GM23248 (cell line): Measurements from ENCODE around the gene CNOT3. TPM values are rescaled to one million over a fixed set of nuclear protein-coding genes. Genes with fewer than 3 reads are reported as not detected.

Source experiments
- DNase-seq: peaks from one replicate; pipeline ENCODE4 v3.0.0-alpha.2; 2015
- H2AFZ ChIP-seq: fragments of 200-600 bp; sonication (generic); 2 replicates; pipeline ENCODE4 v1.6.1; 2016; ENCODE audit warnings: antibody characterized with exemption
- H3F3A ChIP-seq: fragments of 200-600 bp; sonication (generic); 2 replicates; pipeline ENCODE4 v1.6.1; 2016; ENCODE audit warnings: mild to moderate bottlenecking, antibody characterized with exemption, mixed run types; ENCODE audit not compliant: insufficient read depth
- H3K27ac ChIP-seq: fragments of 200-600 bp; sonication (generic); 2 replicates; pipeline ENCODE4 v1.5.1; 2016; ENCODE audit warnings: mild to moderate bottlenecking
- H3K27me3 ChIP-seq: fragments of 200-600 bp; sonication (generic); replicated peaks from 2 replicates; pipeline ENCODE4 v1.6.1; 2016; ENCODE audit warnings: mild to moderate bottlenecking; ENCODE audit not compliant: insufficient read depth
- H3K36me3 ChIP-seq: fragments of 200-600 bp; sonication (generic); 2 replicates; pipeline ENCODE4 v1.6.1; 2016; ENCODE audit warnings: low read depth, mild to moderate bottlenecking
- H3K4me1 ChIP-seq: fragments of 200-600 bp; sonication (generic); 2 replicates; pipeline ENCODE4 v1.6.1; 2016; ENCODE audit warnings: mild to moderate bottlenecking; ENCODE audit not compliant: insufficient read depth
- H3K4me2 ChIP-seq: fragments of 200-600 bp; sonication (generic); one replicate; pipeline ENCODE4 v1.6.1; 2016; ENCODE audit warnings: mild to moderate bottlenecking; ENCODE audit not compliant: unreplicated experiment
- H3K4me3 ChIP-seq: fragments of 200-600 bp; sonication (generic); 2 replicates; pipeline ENCODE4 v1.5.1; 2016; ENCODE audit warnings: mild to moderate bottlenecking
- H3K79me2 ChIP-seq: fragments of 200-600 bp; sonication (generic); 2 replicates; pipeline ENCODE4 v1.6.1; 2016; ENCODE audit warnings: mild to moderate bottlenecking; ENCODE audit not compliant: insufficient read depth
- H3K9ac ChIP-seq: fragments of 200-600 bp; sonication (generic); 2 replicates; pipeline ENCODE4 v1.6.1; 2016; ENCODE audit warnings: mild to moderate bottlenecking
- H3K9me2 ChIP-seq: fragments of 200-600 bp; sonication (generic); 2 replicates; pipeline ENCODE4 v1.6.1; 2016; ENCODE audit warnings: mixed run types, mild to moderate bottlenecking, moderate library complexity; ENCODE audit not compliant: insufficient read depth
- H3K9me3 ChIP-seq: fragments of 200-600 bp; sonication (generic); one replicate; pipeline ENCODE4 v1.6.1; 2017; ENCODE audit warnings: low read depth
- H4K20me1 ChIP-seq: fragments of 200-600 bp; sonication (generic); 2 replicates; pipeline ENCODE4 v1.6.0; 2016; ENCODE audit not compliant: insufficient read depth
- EZH2 ChIP-seq: fragments of 200-600 bp; sonication (generic); IDR thresholded peaks from 2 replicates; pipeline ENCODE4 v1.6.1; 2018; ENCODE audit warnings: antibody characterized with exemption, mild to moderate bottlenecking; ENCODE audit not compliant: insufficient read depth, poor library complexity, severe bottlenecking
- EZH2phosphoT487 ChIP-seq: fragments of 200-600 bp; sonication (generic); IDR thresholded peaks from 2 replicates; pipeline ENCODE4 v1.6.1; 2018; ENCODE audit warnings: antibody characterized with exemption, moderate library complexity, mild to moderate bottlenecking, low read depth; ENCODE audit not compliant: insufficient read depth
- WGBS, 2 experiments: methylation state at CpG; one replicate each; pipeline ENCODE4 v1.1.6; 2015 to 2017; ENCODE audit warnings: low lambda C conversion rate in 2 of 2, low coverage in 1 of 2; ENCODE audit errors: missing lambda C conversion rate in 2 of 2; 5-methylcytosine and 5-hydroxymethylcytosine counted together
- in situ Hi-C: fragments of 300-500 bp; cut with MboI; formaldehyde crosslinking; loops from 2 replicates; pipeline ENCODE4 v1.15.0; 2020
- polyA plus RNA-seq: library from polyadenylated mRNA; unstranded; fragments of >200 nt; fragmentation: Nextera tagmentation; extraction: Ambion mirVana; gene quantifications from 2 replicates; pipeline ENCODE4 v1.2.1, GENCODE V29; 2016
- total RNA-seq: library from RNA; depleted of rRNA; stranded (reverse); fragments of >200 nt; shearing (Covaris generic); gene quantifications from 2 replicates; pipeline ENCODE4 v1.2.3, GENCODE V29; 2014

The CNOT3 gene
- total and polyA plus RNA-seq, 2 experiments from 2014 or later, result 8.9 to 19.4 TPM

GRCh38 chr19:54151362-54152035 lies 13.9 kb downstream of the CNOT3 start:
- H3K4me2 ChIP-seq, result no peak overlapping the region
- H3K27me3 ChIP-seq, result no peaks in the 10 kb centered on the region
- DNase-seq, result no peak
- no peak overlapping the region for H3K9ac ChIP-seq
- 89 to 91% methylated on average over 23 of the region's 23 CpGs for WGBS, 2 experiments
- peaks cover 10% of the 10 kb centered on the region for H3K4me1 ChIP-seq
- in situ Hi-C loops, result no loop called here
- no peak overlapping the region for H3K4me3 ChIP-seq
- H3K27ac ChIP-seq, result no peak overlapping the region
- H3K9me3 ChIP-seq, result no peaks in the 10 kb centered on the region
- peaks cover 13% of the 10 kb centered on the region for H3F3A ChIP-seq
- peaks cover 22% of the 10 kb centered on the region; the same call in 1 of the 2 replicates for H3K36me3 ChIP-seq
- no peaks in the 10 kb centered on the region for H4K20me1 ChIP-seq
- no peak overlapping the region for H2AFZ ChIP-seq
- H3K9me2 ChIP-seq, result no peaks in the 10 kb centered on the region
- H3K79me2 ChIP-seq, result peaks cover 7% of the 10 kb centered on the region; the same call in 1 of the 2 replicates
- TF ChIP-seq EZH2 (no peak), EZH2phosphoT487 (no peak)

GRCh38 chr19:54152267-54152666 lies 14.7 kb downstream of the CNOT3 start:
- WGBS, 2 experiments, result 84 to 87% methylated on average over 11 to 12 of the region's 12 CpGs
- no peak overlapping the region for H2AFZ ChIP-seq

GRCh38 chr19:54152878-54153524 lies 15.4 kb downstream of the CNOT3 start:
- Histone ChIP-seq H3K27me3 (no peaks in the 10 kb centered on the region), H3K36me3 (peaks cover 26% of the 10 kb centered on the region; the same call in 1 of the 2 replicates)
- in situ Hi-C loops, result no loop called here

More at GRCh38 chr19:54152267-54152666, 14.7 kb downstream of the CNOT3 start:
- no peak overlapping the region for H3K9ac ChIP-seq
- no peaks in the 10 kb centered on the region for H3K27me3 ChIP-seq
- peaks cover 14% of the 10 kb centered on the region; the same call in 1 of the 2 replicates for H3K79me2 ChIP-seq
- H4K20me1 ChIP-seq, result no peaks in the 10 kb centered on the region
- H3K9me3 ChIP-seq, result no peaks in the 10 kb centered on the region
- H3K4me2 ChIP-seq, result no peak overlapping the region
- in situ Hi-C loops, result no loop called here
- H3K4me3 ChIP-seq, result no peak overlapping the region
- H3K36me3 ChIP-seq, result peaks cover 26% of the 10 kb centered on the region; the same call in 1 of the 2 replicates
- no peak for TF ChIP-seq EZH2
- TF ChIP-seq EZH2phosphoT487, result no peak
- DNase-seq, result no peak
- no peak overlapping the region for H3K27ac ChIP-seq
- peaks cover 13% of the 10 kb centered on the region for H3F3A ChIP-seq
- no peaks in the 10 kb centered on the region for H3K9me2 ChIP-seq
- peaks cover 10% of the 10 kb centered on the region for H3K4me1 ChIP-seq

GRCh38 chr19:54153731-54154326 lies 16.3 kb downstream of the CNOT3 start:
- peak; percentile 8 for DNase-seq
- no peaks in the 10 kb centered on the region for H3K9me3 ChIP-seq
- H3K27me3 ChIP-seq, result no peaks in the 10 kb centered on the region
- no peak overlapping the region for H3K9ac ChIP-seq
- H3F3A ChIP-seq, result peaks cover 21% of the 10 kb centered on the region
- H3K4me2 ChIP-seq, result no peak overlapping the region
- 94 to 96% methylated on average over 10 of the region's 10 CpGs for WGBS, 2 experiments
- H3K27ac ChIP-seq, result peak overlapping the region; percentile 48
- no peaks in the 10 kb centered on the region for H4K20me1 ChIP-seq
- TF ChIP-seq EZH2 (no peak), EZH2phosphoT487 (no peak)
- peaks cover 26% of the 10 kb centered on the region; the same call in 1 of the 2 replicates for H3K36me3 ChIP-seq
- in situ Hi-C loops, result no loop called here
- no peaks in the 10 kb centered on the region for H3K9me2 ChIP-seq
- peaks cover 17% of the 10 kb centered on the region for H3K4me1 ChIP-seq
- no peak overlapping the region for H3K4me3 ChIP-seq
- peaks cover 26% of the 10 kb centered on the region; the same call in 1 of the 2 replicates for H3K79me2 ChIP-seq
- no peak overlapping the region for H2AFZ ChIP-seq

More at GRCh38 chr19:54152878-54153524, 15.4 kb downstream of the CNOT3 start:
- Histone ChIP-seq H3K27ac (peak overlapping the region; percentile 35; the same call in 1 of the 2 replicates), H3F3A (peaks cover 14% of the 10 kb centered on the region), H4K20me1 (no peaks in the 10 kb centered on the region), H3K4me3 (no peak overlapping the region), H2AFZ (no peak overlapping the region), H3K9ac (no peak overlapping the region), H3K9me2 (no peaks in the 10 kb centered on the region), H3K4me2 (no peak overlapping the region), H3K9me3 (no peaks in the 10 kb centered on the region), H3K4me1 (peaks cover 10% of the 10 kb centered on the region), H3K79me2 (peaks cover 21% of the 10 kb centered on the region; the same call in 1 of the 2 replicates)
- DNase-seq, result peak; percentile 10
- no peak for TF ChIP-seq EZH2phosphoT487
- TF ChIP-seq EZH2, result no peak
- 68 to 86% methylated on average over 10 to 25 of the region's 25 CpGs for WGBS, 2 experiments
